ENCODE data around the gene PLCD4. TPM values are rescaled to one million over a fixed set of nuclear protein-coding genes. Genes with fewer than 3 reads are reported as not detected.

PLCD4 gene
- total and polyA plus RNA-seq, 2 of the 8 experiments (the other 6 are each of a cell fraction or from before 2014, with no cell fraction given): 0.21 to 0.50 TPM

- Histone ChIP-seq H2AFZ (ENCODE audit: low read length) (no peak overlapping the region), H3K4ac (replicated peaks; ENCODE audit: insufficient read length, low read depth, low read length) (no peak overlapping the region), H3K79me1 (ENCODE audit: low read depth, low read length) (peaks cover 6% of the 10 kb centered on the region; the same call in 1 of the 2 replicates), H2BK15ac (ENCODE audit: low read length) (no peak overlapping the region), H2BK20ac (ENCODE audit: low read length) (no peak overlapping the region; the same call in 1 of the 2 replicates), H4K91ac (replicated peaks; ENCODE audit: insufficient read length, low read length) (no peak overlapping the region), H3K27me3 (replicated peaks in 1 of 4; ENCODE audit: control insufficient read depth in 3 of 4, extremely low read depth in 1 of 4, insufficient read depth in 3 of 4, low read length in 3 of 4) (no peaks in the 10 kb centered on the region), H3K56ac (replicated peaks; ENCODE audit: insufficient read length, low read depth, low read length) (no peak overlapping the region), H3K27ac (ENCODE audit: low read depth, low read length) (no peak overlapping the region), H3K23me2 (ENCODE audit: low read depth, low read length) (no peaks in the 10 kb centered on the region), H4K20me1 (replicated peaks in 1 of 2; ENCODE audit: control insufficient read depth in 1 of 2, insufficient read depth in 2 of 2, low read length in 2 of 2) (peaks cover 8 to 11% of the 10 kb centered on the region in 2 experiments), H3K4me2 (ENCODE audit: insufficient read depth in 1 of 2, low read depth in 2 of 2, low read length in 2 of 2) (no peak overlapping the region), H3K18ac (ENCODE audit: extremely low read depth, low read length) (no peak overlapping the region), H2BK12ac (ENCODE audit: low read depth, low read length) (no peak overlapping the region), H3K4me3 (ENCODE audit: extremely low read depth in 1 of 4, insufficient read depth in 2 of 4, low read depth in 3 of 4, low read length in 4 of 4) (no peak overlapping the region), H2BK120ac (replicated peaks; ENCODE audit: low read depth, low read length) (no peak overlapping the region), H3K79me2 (ENCODE audit: control insufficient read depth in 1 of 2, insufficient read depth in 2 of 2, low read length in 2 of 2) (peaks cover 8 to 46% of the 10 kb centered on the region in 2 experiments), H3K23ac (ENCODE audit: insufficient read length) (no peak overlapping the region), H4K5ac (ENCODE audit: insufficient read length, low read depth, low read length) (no peak overlapping the region), H4K8ac (ENCODE audit: extremely low read depth, insufficient read depth, low read length) (no peak overlapping the region), H3K4me1 (replicated peaks in 1 of 4; ENCODE audit: control insufficient read depth in 3 of 4, insufficient read depth in 4 of 4, low read length in 3 of 4) (peaks cover 3 to 8% (median 7%) of the 10 kb centered on the region in 4 experiments; a peak in 4 of 7 replicates), H3K36me3 (ENCODE audit: control insufficient read depth in 2 of 4, insufficient read depth in 4 of 4, low read length in 3 of 4) (peaks cover 16 to 58% (median 42%) of the 10 kb centered on the region in 4 experiments), H2AK5ac (ENCODE audit: low read depth, low read length) (no peak overlapping the region), H3K9me3 (ENCODE audit: insufficient read depth in 2 of 2, low read depth in 1 of 2, low read length in 1 of 2) (no peaks in the 10 kb centered on the region), H3K14ac (ENCODE audit: insufficient read length) (no peak overlapping the region), H2BK5ac (ENCODE audit: low read depth, low read length) (no peak overlapping the region), H3K9ac (replicated peaks in 1 of 4; ENCODE audit: extremely low read depth in 1 of 4, low read depth in 3 of 4, low read length in 3 of 4) (no peak overlapping the region)
- ChIA-PET CTCF (ENCODE audit: partially characterized antibody) (interaction anchor here (1.0 to 1.4 kb wide), 3 partner anchors 13 to 67 kb away, joined by 3 to 4 read pairs (median 3); no protein-coding TSS in a partner anchor), POLR2A (ENCODE audit: partially characterized antibody) (interaction anchor here (1.7 kb wide), 1 partner anchor 12 kb away, joined by 4 read pairs; no protein-coding TSS in a partner anchor)
- 93% methylated on average over 7 of the region's 7 CpGs; no CpG with 5 or more reads in 1 of the 2 experiments for WGBS, 2 experiments (ENCODE audit: extremely low coverage in 1 of 2, insufficient coverage in 1 of 2, insufficient read length in 1 of 2, insufficient replicate concordance in 2 of 2, low coverage in 1 of 2, low lambda C conversion rate in 2 of 2, missing lambda C conversion rate in 1 of 2)
- TF ChIP-seq BACH1 (IDR thresholded peaks at IDR 0.05; ENCODE audit: low read length) (no peak), SP4 (IDR thresholded peaks at IDR 0.05; ENCODE audit: low read length) (no peak), SIX5 (IDR thresholded peaks at IDR 0.05; ENCODE audit: low read depth, low read length) (no peak), HDAC2 (IDR thresholded peaks at IDR 0.05; ENCODE audit: borderline replicate concordance in 1 of 2, low read depth in 2 of 2, low read length in 2 of 2) (no peak), POU5F1 (IDR thresholded peaks at IDR 0.05; ENCODE audit: low read depth, low read length) (no peak), RNF2 (IDR thresholded peaks at IDR 0.05; ENCODE audit: borderline replicate concordance, low read depth, low read length, missing control alignments, poor library complexity, severe bottlenecking) (no peak)
- FAIRE-seq (no peak), DNase-seq (ENCODE audit: low read depth in 1 of 2, low spot score in 2 of 2) (no peak)
Observed at GRCh38 chr2:218582076-218582475, 25.6 kb upstream of the PLCD4 start.
